Suppressor macrophage treated with lipopolysaccharide for 4 hours (primary cell): ENCODE results near the gene PEDS1.
"Not testable (repeated sequence)": the region's sequence is repeated elsewhere in the genome, so short reads cannot be mapped to it uniquely, and the experiment has no call there.

Experiments used
- DNase-seq: peaks from one replicate; pipeline ENCODE4 v3.0.0-alpha.2; 2020

The PEDS1 gene

GRCh38 chr20:50190251-50191064 lies 36.9 kb upstream of the PEDS1 start, which contains the start of gene CEBPB:
Gene CEBPB, plus strand, starts transcription at chr20:50190830. Its CDS starts 204 bp downstream, at chr20:50191034.
- DNase-seq: peak; percentile 98

DNA sequence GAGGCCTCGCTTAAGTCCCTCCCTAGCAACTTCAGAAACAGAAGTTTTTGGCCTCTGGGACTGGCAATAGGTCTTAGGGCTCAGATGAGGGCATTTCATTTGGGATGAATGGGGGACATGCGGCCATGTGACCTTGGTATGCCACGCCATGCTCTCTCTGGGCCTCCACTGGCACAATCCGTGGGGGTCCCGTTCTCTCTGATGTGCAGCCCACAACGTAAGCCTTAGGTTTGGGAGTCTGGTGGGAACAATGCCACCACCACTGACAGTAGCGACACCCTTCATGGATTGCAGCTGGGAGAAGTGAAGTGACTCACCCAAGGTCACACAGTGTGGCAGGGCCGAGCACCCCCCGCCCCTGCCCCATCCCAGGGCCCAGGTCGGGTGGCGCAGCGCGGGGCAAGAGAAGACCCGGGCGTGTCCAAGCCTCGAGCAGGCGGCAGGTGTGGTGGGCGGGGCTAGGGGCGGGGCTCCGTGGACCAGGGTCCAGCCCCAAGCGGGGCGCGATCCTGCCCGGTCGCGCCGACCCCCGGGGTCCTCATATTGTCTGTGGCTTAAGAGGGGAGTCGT lies 36.2 kb upstream of the PEDS1 start:
- no peak for DNase-seq

DNA sequence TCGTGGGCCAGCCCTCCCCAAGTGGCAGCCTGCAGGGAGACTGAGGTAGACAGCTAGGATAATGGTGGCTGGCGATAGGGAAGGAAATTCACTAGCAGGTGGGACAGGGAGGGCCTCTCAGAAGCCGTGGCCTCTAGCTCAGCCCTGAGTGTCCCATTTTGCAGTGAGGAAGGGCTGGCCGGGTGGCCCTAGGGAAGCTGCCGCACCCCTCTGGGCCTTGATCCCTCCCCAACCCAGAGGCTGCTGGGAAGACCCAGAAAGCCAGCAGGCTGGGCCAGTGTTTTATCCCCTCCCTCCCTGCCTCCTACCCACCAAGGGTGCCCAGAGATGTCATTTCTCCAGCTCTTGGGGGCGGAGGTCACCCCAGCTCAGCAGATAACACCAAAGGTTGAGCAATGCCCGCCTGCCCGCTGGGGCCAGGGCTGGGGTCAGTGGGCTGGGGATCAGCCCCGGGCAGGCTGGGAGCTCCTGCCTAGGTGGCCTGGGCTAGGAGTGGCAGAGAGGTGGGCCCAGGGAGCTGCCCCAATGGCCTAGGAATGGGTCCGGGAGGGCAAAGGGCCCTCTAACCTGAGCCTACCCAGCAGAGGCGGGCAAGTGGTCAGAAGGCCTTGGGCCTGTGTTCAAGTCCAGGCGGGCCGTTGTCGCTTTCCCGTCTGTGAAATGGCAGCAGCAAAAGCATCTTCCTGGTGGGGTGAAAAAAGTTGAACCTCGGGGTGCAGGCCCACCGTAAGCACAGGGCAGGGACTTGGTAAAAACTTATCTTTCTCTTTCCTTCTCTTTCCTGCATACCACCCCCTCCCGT lies 35.6 kb upstream of the PEDS1 start:
- DNase-seq: no peak

DNA sequence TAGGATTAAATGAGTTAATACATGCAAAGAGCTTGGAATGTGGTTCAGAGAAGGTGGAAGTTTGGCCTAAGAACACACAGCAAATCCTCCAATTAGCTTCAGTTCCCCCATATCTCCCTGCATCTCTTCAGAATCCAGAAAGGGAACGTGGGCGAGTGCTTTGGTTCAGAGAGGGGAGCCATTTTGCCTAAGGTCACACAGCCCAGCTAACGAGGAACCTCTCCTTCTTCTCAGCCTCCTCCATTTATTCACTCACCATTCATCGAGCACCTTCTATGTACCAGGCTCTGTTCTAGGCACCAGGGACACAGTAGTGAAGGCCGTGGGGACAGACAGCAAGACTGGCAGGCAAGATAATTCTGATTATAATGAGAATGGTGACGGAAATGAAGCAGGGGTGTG lies 34.8 kb upstream of the PEDS1 start:
- DNase-seq: no peak

DNA sequence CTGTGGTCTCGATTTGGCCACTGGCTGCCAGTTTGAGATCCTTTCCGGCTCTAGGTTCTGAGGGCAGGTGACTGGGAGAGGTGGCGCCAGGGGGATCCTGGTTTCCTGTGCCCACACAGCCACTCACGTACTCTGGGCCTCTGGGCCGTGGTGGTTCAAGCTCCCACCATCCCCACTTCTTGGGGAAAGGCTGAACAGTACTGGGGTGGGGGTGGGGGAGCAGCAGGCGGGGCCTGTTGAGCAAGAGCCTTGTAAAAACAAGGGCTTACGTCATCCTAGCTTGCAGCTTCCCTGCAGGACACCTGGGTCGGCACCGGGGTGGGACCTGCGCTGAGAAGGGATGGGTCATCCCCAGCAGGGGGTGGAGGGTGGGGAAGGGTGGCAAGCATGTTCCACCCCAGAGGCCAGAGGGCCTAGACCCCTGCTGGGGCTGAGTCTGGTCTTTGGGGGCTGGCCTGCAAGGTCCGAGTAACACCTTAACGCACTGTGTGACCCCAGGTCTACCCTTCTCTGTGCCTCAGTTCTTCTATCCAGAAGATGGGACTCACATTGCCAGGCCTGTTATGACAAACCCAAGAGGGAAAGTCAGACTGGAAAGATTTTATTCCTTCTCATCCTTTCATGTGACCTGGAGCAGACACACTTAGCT lies 34.0 kb upstream of the PEDS1 start:
- peak; percentile 39 for DNase-seq

GRCh38 chr20:50186987-50187402 lies 33.5 kb upstream of the PEDS1 start:
- no peak for DNase-seq

DNA sequence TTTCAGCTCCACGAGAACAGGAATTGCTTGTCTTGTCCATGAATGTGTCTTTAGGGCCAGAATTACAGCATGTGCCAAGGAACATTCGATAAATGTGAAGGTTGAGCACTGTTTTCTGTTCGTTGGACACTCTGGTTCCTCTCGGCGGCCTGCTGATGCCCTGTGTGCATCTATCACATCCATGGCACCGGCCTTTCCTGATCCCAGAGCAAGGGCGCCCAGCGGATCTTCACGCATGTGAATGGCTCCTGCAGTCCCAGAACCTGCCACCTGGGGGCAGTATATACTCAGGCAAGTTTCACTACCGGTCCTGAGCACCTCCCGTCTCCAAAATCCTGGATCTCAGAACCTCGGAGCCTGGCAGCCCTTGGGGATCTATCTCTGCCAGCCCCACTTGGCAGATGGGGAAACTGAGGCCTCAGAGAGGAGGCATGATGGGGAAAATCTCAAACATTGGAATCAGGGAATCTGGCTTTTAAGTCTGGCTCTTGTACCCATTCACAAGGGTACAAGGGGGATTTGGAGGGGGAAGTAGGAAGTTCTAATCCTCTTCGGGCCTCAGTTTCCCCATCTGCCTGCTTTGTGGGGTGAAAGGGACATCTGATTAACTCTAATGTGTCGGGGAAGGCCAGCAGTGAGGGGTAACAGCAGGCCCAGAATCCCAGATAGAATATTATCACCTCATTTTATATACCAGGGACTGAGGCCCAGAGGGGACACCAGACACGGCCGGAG lies 32.8 kb upstream of the PEDS1 start:
- peak; percentile 95 for DNase-seq

DNA sequence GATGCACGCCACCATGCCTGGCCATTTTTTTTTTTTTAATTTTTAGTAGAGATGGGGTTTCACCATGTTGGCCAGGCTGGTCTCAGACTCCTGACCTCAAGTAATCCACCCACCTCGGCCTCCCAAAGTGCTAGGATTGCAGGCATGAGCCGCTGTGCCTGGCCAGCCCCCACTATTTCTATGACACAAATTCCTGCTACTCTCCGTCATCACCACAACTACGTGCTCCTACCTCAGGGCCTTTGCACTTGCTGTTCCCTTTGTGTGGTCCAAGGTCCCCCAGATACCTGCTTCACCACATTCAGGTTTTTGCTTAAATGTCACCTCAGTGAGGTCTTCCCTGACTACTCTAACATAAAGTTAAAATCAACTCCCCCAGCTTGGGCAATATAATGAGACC lies 31.9 kb upstream of the PEDS1 start:
- DNase-seq: no peak

DNA sequence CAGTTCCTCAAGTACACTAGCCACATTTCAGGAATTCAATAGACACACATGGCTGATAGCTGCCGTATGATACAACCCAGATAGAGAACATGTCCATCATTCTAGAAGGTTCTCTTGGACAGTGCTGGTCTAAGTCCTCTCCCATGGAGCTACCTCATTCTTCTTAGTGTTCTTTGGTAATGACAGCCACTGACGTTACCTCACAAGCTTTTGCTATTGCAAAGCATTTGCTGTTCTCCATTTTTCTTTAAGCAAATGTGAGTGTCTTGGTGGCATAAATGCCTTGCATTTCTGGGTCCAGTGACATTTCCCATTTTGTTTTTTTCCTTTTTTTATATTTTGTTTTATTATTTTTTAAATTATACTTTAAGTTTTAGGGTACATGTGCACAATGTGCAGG lies 28.8 kb upstream of the PEDS1 start:
- DNase-seq: peak; percentile 49

DNA sequence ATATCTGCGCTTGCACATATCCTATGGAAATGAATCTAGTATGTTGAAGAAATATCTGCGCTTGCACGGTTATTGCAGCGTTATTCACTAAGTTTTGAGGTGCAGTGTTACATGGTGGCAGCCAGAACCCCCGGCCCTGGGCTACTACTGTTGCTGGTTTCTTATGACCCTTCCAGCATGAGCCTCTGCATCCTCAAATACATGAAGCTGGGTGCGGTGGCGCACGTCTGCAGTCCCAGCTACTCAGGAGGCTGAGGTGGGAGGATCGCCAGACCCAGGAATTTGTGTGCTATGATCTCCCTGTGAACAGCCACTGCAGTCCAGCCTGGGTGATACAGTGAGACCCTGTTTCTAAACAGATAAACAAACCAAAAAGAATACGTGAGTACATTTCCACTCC lies 27.8 kb upstream of the PEDS1 start:
- no peak for DNase-seq

DNA sequence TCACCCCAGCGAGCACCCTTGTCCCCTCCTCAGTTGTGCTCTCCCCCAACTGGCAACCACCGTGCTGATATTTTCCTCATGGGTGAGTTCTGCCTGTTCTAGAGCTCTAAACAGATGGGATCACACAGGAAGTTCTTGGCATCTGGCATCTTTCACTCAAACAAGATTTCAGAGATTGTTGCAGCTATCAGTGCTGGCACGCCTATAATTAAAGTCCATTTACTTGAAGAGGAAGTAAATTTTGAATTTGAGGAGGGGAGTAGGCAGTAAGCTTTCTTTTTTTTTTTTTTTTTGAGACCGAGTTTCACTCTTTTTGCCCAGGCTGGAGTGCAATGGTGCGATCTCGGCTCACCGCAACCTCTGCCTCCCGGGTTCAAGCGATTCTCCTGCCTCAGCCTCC lies 25.1 kb upstream of the PEDS1 start:
- not testable (repeated sequence) for DNase-seq

- DNase-seq: no peak
Measured at GRCh38 chr20:50175938-50176933, 22.7 kb upstream of the PEDS1 start.

GRCh38 chr20:50174456-50174855 lies 20.9 kb upstream of the PEDS1 start:
- DNase-seq: no peak

GRCh38 chr20:50172347-50173013 lies 19.0 kb upstream of the PEDS1 start:
- peak; percentile 79 for DNase-seq

DNA sequence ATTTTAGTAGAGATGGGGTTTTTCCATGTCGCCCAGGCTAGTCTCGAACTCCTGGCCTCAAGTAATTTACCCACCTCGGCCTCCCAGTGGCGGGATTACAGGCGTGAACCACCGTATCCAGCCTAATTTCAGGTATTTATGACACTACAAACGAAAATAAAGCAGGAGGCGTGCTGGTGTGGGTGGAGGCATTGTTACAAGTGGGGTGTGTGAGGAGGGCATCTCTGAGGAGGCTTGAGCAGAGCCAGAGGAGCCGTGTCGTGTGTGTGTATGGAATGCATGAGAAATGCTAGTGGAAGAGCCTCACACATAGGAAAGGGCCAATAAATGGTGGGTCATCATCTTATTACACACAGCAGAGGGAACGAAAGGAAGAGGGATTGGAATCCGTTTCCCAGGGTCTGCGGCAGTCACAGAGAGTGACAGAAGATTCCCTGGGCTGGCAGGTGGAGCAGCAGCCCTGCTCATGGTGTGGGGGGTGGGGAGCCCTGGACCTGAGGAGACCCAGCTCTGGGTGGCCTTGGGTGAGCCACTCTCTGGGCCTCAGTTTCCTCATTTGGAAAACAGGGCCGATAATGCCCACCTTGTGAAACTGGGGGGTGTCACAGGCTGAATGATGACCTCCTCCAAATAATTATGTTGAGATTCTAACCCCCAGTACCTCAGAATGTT lies 17.2 kb upstream of the PEDS1 start:
- no peak for DNase-seq

- DNase-seq: peak; percentile 89
Measured at GRCh38 chr20:50169329-50169823, 15.9 kb upstream of the PEDS1 start.

- DNase-seq: peak; percentile 100
Measured at GRCh38 chr20:50165684-50166554, 12.4 kb upstream of the PEDS1 start.

- no peak for DNase-seq
Measured at GRCh38 chr20:50163570-50164317, 10.2 kb upstream of the PEDS1 start.
